Measurements from ENCODE around the gene SNX25.
"Not testable (repeated sequence)": the region's sequence is repeated elsewhere in the genome, so short reads cannot be mapped to it uniquely, and the experiment has no call there.

The SNX25 gene

GRCh38 chr4:185346975-185347601, 137.7 kb downstream of the SNX25 start:
- no peak for DNase-seq

- no peak for DNase-seq
Observed at GRCh38 chr4:185351691-185352090, 142.3 kb downstream of the SNX25 start.

DNA sequence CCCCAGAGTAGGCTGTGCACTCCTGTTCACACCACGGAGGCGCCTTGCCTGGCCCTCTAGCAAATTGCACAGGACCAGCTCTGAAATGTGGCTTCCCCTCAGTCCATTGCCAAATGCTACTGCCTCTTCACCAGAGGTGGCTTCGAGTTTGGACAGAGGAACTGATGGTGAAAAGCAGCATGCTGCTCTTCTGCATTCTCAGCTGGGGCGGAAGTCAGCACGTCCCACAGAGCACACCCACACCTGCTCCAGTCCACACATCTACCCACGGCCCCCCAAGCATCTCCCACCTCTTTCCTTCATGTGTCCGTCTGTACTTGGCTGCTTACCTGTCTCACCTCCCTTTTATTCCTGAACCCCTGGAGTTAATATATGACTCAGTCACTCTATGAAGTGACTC, 142.8 kb downstream of the SNX25 start:
- no peak for DNase-seq

DNA sequence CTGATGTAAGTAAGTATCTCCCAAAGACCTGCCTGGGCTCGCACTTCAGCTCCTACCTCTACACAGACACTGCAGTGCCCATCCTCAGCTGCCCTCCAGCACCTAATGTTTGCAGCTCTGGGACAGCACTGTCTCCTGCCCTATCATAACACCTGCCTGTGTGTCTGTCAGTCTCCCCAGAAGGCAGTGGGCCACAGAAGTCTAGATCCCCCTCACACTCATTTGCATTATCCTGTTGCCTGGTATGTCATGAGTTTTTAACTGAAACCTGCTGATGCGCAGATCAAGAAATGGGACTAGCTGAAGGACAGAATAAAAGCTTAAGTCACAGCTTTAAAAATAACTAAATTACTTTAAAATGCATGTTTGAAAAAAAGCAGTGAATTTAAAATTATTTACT, 143.3 kb downstream of the SNX25 start:
- no peak for DNase-seq

- DNase-seq = no peak
Observed at GRCh38 chr4:185357211-185357610, 147.8 kb downstream of the SNX25 start.

GRCh38 chr4:185357733-185358440, 148.5 kb downstream of the SNX25 start:
- no peak for DNase-seq

DNA sequence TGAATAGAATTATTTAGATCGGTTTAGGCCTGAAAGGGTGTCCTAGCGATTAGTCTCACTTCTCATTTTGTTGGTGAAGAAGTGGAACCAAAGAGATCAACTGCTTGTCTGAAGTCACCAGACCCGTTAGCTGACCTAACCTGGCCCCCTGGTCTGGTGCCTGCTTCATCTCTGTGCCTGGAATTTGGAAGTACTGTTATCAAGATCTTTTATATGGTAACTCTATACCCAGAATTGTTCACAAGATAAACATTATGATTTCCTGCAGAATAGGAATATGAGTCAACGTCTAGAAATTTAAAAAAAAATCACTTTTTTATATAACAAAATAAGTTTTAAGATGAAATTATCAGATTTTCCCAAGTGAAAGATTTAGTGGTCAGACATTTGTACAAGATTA, 149.1 kb downstream of the SNX25 start:
- DNase-seq = no peak

DNA sequence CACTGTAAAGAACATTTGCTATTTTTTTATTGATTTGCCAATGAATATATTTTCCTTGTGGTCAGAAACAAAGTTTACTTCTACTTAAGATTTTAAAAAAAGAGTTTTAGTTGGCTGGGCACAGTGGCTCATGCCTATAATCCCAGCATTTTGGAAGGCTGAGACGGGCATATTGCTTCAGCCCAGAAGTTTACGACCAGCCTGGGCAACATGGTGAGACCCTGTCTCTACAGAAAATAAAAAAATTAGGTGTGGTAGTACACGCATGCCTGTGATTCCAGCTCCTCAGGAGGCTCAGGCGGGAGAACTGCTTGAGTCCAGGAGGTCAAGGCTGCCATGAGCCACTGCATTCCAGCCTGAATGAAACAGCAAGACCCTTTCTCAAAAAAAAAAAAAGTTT, 149.6 kb downstream of the SNX25 start:
- DNase-seq = no peak

DNA sequence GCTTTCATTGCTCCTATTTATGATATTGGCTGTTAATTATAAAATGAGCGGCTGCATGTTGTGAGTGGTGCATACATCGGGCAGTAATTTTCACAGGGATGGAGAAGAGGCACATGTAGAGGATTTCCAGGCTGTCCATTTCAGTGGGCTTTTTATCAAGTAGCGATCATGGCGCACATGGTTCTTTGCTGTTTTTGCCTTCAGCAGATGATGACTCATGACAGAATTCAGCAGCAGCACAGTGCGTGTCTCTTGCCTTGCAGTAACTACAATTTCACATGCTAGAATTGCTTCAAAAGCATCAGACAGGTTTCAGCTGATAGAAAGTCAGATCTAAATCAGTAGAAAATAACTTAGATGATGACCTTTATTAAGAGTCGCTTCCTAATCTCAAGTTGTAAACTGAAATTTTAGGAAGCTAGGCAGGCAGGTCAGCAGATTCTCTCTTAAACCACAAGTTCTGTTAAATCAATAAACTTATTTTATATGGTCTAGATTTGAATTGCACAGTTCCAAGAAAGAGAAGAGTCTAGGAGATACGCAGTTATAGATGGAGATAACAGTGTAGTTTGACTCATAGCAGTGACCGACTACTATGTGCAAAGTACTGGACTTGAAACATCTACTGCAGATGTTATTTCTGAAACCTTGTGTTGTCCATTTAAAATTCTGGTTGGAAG, 150.5 kb downstream of the SNX25 start:
- no peak for DNase-seq

DNA sequence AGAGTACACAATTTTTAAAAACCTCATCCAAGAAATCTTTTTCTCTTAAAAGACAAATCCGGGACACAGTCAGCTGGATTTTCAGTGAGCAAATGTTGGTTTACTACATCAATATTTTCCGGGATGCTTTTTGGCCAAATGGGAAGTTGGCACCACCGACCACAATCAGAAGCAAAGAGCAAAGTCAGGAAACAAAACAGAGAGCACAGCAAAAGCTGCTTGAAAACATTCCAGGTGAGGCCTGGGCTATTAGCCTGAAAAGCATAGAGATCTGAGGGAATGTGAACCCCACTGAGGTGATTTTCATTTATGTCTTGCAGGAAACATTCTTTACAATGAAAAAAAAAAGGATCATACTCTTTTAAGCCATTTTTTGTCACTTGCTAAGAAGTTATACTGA, 152.5 kb downstream of the SNX25 start:
- no peak for DNase-seq

- DNase-seq = not testable (repeated sequence)
Observed at GRCh38 chr4:185362570-185362969, 153.2 kb downstream of the SNX25 start.

DNA sequence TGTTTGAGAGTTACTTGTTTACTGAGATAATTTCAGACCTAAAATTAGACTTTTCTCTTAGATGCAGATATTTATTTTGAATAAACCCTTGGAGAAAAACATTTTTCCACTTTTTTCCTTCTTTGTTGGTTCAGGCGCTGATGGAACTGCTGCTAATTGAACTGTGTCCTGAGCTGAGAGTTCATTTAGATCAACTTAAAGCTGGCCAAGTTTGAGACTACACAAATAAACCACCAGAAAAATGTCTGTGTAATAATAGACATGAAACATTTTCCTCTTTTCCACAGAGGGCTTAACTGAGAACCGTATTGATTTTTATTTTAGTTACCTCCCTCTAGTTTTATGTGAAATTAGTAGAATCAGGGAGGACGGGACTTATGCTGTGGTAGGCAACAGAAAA, 153.9 kb downstream of the SNX25 start:
- DNase-seq = no peak

DNA sequence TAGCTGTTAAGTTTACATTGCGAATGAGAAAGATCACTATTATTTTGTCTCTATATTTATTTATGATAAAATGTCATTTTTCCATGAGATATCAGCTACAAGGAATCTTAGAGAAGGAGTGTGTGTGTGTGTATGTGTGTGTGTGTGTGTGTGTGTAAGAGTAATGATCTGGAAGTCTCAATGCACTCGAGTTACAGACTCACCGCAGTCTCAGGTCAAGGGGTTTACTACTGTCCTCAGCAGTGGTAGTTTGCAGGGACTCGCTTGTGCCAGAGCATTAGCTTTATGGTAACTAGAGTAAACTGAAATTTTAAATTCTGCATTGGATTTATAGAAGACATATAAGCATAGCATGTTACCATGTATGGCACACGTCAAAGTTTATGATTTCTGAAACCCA, 155.5 kb downstream of the SNX25 start:
- no peak for DNase-seq

- DNase-seq = no peak
Observed at GRCh38 chr4:185369731-185370130, 160.3 kb downstream of the SNX25 start.

GRCh38 chr4:185370268-185370949, 161.0 kb downstream of the SNX25 start:
- no peak for DNase-seq

GRCh38 chr4:185371702-185372101, 162.3 kb downstream of the SNX25 start:
- DNase-seq = no peak

DNA sequence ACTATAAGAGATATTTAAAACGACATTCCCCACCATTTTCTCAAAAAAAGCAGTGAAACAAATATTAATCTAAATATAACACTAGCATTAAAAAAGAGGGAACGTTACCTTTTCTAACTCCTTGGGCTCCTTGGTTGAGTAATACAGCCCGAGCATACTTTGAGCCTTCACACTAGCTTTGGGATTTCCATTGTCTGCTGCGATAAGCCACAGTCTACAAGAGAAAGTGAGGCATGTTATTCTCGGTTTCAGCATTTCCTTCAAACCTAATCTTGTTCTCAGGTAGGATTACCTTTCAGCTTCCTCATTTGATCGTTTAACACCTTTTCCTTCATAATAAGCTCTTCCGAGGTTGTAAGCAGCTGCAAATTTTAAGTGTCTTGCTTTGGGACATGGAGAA, 164.6 kb downstream of the SNX25 start:
- no peak for DNase-seq

DNA sequence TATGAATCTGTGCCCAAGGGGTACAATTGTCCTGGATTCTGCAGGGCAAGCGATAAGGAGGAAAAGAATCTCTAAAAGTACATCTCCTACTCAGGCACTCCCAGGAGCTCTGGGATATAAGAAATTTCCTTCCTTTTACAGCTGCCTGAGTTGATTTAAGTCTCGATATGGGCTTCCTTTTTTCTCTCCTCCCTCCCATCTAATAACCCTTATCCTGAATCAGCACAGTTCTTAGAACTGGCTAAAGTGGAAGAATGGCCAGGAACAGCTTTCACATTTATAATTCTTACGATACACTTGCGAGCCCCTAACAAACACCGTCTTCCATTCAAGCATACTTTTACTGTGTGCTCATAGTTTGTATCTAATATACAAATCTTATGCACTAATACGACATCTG, 165.2 kb downstream of the SNX25 start:
- no peak for DNase-seq

DNA sequence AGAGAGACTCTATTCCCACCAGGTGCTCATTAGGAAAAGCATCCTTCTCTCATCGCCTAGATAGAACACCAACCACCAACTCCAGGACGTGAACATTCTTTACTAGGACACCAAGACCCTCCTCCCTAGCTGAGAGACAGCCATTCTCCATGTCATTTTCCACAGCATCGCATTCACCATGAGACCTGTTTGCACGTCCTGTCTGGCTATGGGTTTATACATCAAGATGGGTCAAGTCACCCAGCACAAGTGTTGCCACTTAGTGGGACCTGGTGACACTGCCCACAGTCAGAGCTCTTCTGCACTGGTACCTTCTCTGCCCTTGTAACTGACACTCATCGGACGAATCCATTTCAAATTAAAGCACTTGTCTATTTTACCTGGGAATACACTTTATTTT, 168.9 kb downstream of the SNX25 start:
- no peak for DNase-seq

DNA sequence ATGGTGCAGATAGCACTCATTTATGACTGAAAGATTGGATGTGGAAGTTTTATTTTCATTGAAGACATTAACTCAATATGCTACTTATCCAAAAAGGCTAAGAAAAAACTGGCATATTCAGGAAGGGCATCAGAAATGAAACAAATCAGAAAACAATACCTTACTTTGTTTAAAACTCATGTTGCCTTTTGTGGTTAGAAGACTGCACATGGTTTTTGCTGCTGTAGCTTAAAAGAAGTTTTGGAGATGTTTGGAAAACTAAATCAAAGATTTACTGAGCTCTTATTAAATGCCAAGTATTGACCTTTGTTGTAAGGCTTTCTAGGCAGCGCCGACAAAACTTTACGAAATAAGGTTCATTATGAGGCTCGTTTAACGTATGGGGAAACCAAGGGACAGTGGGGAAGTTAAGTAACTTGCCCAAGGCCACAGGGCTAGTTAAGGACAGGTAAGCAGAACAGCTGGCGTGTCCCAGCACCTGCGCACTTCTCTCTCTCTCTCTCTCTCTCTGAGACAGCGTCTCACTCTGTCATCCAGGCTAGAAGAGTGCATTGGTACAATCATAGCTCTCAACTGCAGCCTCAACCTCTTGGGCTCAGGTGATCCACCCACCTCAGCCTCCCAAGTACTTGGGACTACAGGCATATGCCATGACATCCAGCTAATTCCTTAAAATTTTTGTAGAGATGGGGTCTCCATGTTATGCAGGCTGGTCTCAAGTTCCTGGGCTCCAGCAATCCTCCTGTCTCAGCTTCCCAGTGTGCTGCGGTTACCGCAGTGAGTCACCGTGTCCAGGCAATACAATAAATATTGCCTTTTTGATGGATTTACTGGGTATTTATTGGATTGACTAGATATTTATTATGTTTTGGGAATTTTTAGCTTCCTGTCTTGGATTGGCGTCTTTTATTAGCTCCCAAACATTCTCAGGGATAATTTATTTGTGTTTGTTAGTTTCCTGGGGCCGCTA, 170.2 kb downstream of the SNX25 start:
- DNase-seq = no peak

DNA sequence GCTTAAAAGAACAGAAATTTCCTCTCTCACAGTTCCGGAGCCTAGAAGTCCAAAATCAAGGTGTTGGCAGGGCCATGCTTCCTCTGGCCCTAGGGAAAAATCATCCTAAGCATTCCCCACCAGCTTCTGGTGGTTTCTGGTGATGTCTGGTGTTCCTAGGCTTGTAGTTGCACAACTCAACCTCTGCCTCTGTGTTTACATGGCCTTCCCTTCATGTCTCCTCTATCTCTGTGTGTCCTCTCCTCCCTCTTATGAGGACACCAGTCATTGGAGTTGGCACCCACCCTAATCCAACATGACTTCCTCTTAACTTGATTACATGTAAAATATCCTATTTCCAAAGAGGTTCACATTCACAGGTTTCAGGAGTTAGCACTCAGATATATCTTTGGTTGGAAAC, 170.9 kb downstream of the SNX25 start:
- no peak for DNase-seq

All from activated CD4-positive, alpha-beta T cell treated with anti-CD3 and anti-CD28 coated beads for 1 hour (primary cell).